IMR-90 (cell line): ENCODE measurements around the gene TMEM208. TPM values are rescaled to one million over a fixed set of nuclear protein-coding genes. Genes with fewer than 3 reads are reported as not detected.

Source experiments
- ATAC-seq: fragments of 200-7000 bp; cut with Tn5 transposase; 2 replicates; pipeline ENCODE4 v1.9.1; 2020; ENCODE audit warnings: low read depth, mild to moderate bottlenecking, moderate library complexity
- BruUV-seq: library from RNA; stranded (reverse); fragments of 400-500 nt; replicated peaks from 2 replicates; lab custom pipeline; 2021; lab: Mats Ljungman, UMichigan
- CTCF ChIA-PET: fragments of 300-600 bp; formaldehyde crosslinking; extraction: SDS; loops from one replicate; lab custom pipeline; 2021; ENCODE audit warnings: antibody characterized with exemption; lab: Yijun Ruan, JAX
- POLR2A ChIA-PET: fragments of 300-600 bp; sonication (Branson Sonifier 250); formaldehyde crosslinking; loops from one replicate; lab custom pipeline; 2022; ENCODE audit warnings: antibody characterized with exemption; ENCODE audit not compliant: unreplicated experiment; lab: Charles Lee
- DNase-seq: peaks from one replicate; pipeline ENCODE4 v3.0.0; 2013
- H2AFZ ChIP-seq: replicated peaks from 2 replicates; pipeline ENCODE3; 2013; ENCODE audit warnings: low read length, mild to moderate bottlenecking; ENCODE audit not compliant: poor library complexity
- H2AK5ac ChIP-seq: 2 replicates; pipeline ENCODE4 v1.6.1; 2013; ENCODE audit warnings: low read depth, low read length, inconsistent platforms
- H2AK9ac ChIP-seq: replicated peaks from 2 replicates; pipeline ENCODE3; 2013; ENCODE audit warnings: mild to moderate bottlenecking, low read depth, low read length, moderate library complexity; ENCODE audit not compliant: poor library complexity
- H2BK120ac ChIP-seq: 2 replicates; pipeline ENCODE4 v1.6.1; 2013; ENCODE audit warnings: low read depth, low read length, inconsistent platforms
- H2BK15ac ChIP-seq: 3 replicates; pipeline ENCODE4 v1.6.1; 2013; ENCODE audit warnings: low read depth, low read length, inconsistent platforms
- H2BK20ac ChIP-seq: 2 replicates; pipeline ENCODE4 v1.6.1; 2013; ENCODE audit warnings: low read depth, mild to moderate bottlenecking, inconsistent platforms, low read length, moderate library complexity
- H2BK5ac ChIP-seq: 2 replicates; pipeline ENCODE4 v1.6.1; 2013; ENCODE audit warnings: mild to moderate bottlenecking, low read depth, low read length, inconsistent platforms; ENCODE audit not compliant: poor library complexity, severe bottlenecking
- H3K14ac ChIP-seq: replicated peaks from 2 replicates; pipeline ENCODE4 v1.6.1; 2013; ENCODE audit warnings: low read depth, low read length, inconsistent platforms
- H3K18ac ChIP-seq: 2 replicates; pipeline ENCODE4 v1.6.1; 2013; ENCODE audit warnings: low read depth, low read length, control low read depth
- H3K23ac ChIP-seq: 2 replicates; pipeline ENCODE4 v1.6.1; 2013; ENCODE audit warnings: low read depth, low read length, inconsistent platforms
- H3K27ac ChIP-seq: 2 replicates; pipeline ENCODE4 v1.5.1; 2013; ENCODE audit warnings: mild to moderate bottlenecking, control low read depth, low read length; ENCODE audit not compliant: insufficient read depth
- H3K27me3 ChIP-seq: 2 replicates; pipeline ENCODE4 v1.6.1; 2013; ENCODE audit warnings: low read length; ENCODE audit not compliant: control insufficient read depth, insufficient read depth
- H3K36me3 ChIP-seq: 2 replicates; pipeline ENCODE4 v1.6.1; 2013; ENCODE audit warnings: low read length, mixed read lengths; ENCODE audit not compliant: control insufficient read depth, insufficient read depth
- H3K4ac ChIP-seq: 2 replicates; pipeline ENCODE4 v1.6.1; 2013; ENCODE audit warnings: low read depth, low read length, inconsistent platforms
- H3K4me1 ChIP-seq: 2 replicates; pipeline ENCODE4 v1.6.1; 2013; ENCODE audit warnings: low read length, mixed read lengths; ENCODE audit not compliant: control insufficient read depth, insufficient read depth
- H3K4me2 ChIP-seq: 2 replicates; pipeline ENCODE4 v1.6.1; 2013; ENCODE audit warnings: low read depth, mild to moderate bottlenecking, control low read depth, low read length, moderate library complexity
- H3K4me3 ChIP-seq: 2 replicates; pipeline ENCODE4 v1.5.1; 2013; ENCODE audit warnings: low read depth, mild to moderate bottlenecking, control low read depth, low read length, moderate library complexity; ENCODE audit not compliant: insufficient read depth
- H3K56ac ChIP-seq: 2 replicates; pipeline ENCODE4 v1.6.1; 2013; ENCODE audit warnings: low read length, inconsistent platforms; ENCODE audit not compliant: insufficient read depth; ENCODE audit errors: extremely low read depth
- H3K79me1 ChIP-seq, 2 experiments: 2 replicates each; pipeline ENCODE4 v1.6.1; 2013; ENCODE audit warnings: low read length in 2 of 2, inconsistent platforms in 1 of 2, low read depth in 1 of 2
- H3K9ac ChIP-seq: 2 replicates; pipeline ENCODE4 v1.6.1; 2013; ENCODE audit warnings: low read depth, low read length, control low read depth
- H3K9me1 ChIP-seq: 2 replicates; pipeline ENCODE4 v1.6.1; 2013; ENCODE audit warnings: low read length, inconsistent platforms; ENCODE audit not compliant: insufficient read depth
- H3K9me3 ChIP-seq: 2 replicates; pipeline ENCODE4 v1.6.1; 2013; ENCODE audit warnings: low read length; ENCODE audit not compliant: control insufficient read depth, insufficient read depth
- H4K20me1 ChIP-seq: 2 replicates; pipeline ENCODE4 v1.6.1; 2013; ENCODE audit warnings: low read length, inconsistent platforms; ENCODE audit not compliant: insufficient read depth
- H4K5ac ChIP-seq: 2 replicates; pipeline ENCODE4 v1.6.1; 2013; ENCODE audit warnings: mild to moderate bottlenecking, low read depth, low read length, control low read depth
- H4K8ac ChIP-seq, 2 experiments: 2 replicates each; pipeline ENCODE4 v1.6.1; 2013; ENCODE audit warnings: low read depth in 2 of 2, low read length in 2 of 2, control low read depth in 1 of 2, inconsistent platforms in 1 of 2
- H4K91ac ChIP-seq: 2 replicates; pipeline ENCODE4 v1.6.1; 2013; ENCODE audit warnings: low read depth, low read length, inconsistent platforms; ENCODE audit not compliant: insufficient read depth
- BHLHE40 ChIP-seq: fragments of 150-350 bp; IDR thresholded peaks from 2 replicates; pipeline ENCODE4 v1.6.1; 2016; ENCODE audit warnings: mild to moderate bottlenecking, low read depth, low read length
- CEBPB ChIP-seq: IDR thresholded peaks from 2 replicates; pipeline ENCODE4 v1.6.1; 2012; ENCODE audit warnings: low read depth, low read length, improper control_type of control experiment
- CHD1 ChIP-seq: IDR thresholded peaks from 2 replicates; pipeline ENCODE4 v1.6.1; 2012; ENCODE audit warnings: low read depth, low read length, improper control_type of control experiment
- FOS ChIP-seq: fragments of 150-350 bp; IDR thresholded peaks from 2 replicates; pipeline ENCODE4 v1.6.1; 2016; ENCODE audit warnings: low read depth, low read length
- MAFK ChIP-seq: IDR thresholded peaks from 2 replicates; pipeline ENCODE4 v1.6.1; 2012; ENCODE audit warnings: low read depth, low read length, improper control_type of control experiment
- MAZ ChIP-seq: IDR thresholded peaks from 2 replicates; pipeline ENCODE4 v1.6.1; 2012; ENCODE audit warnings: low read depth, mild to moderate bottlenecking, low read length, improper control_type of control experiment, moderate library complexity, borderline replicate concordance
- MXI1 ChIP-seq: IDR thresholded peaks from 2 replicates; pipeline ENCODE4 v1.6.1; 2012; ENCODE audit warnings: low read depth, mild to moderate bottlenecking, low read length, moderate library complexity, borderline replicate concordance
- NFE2L2 ChIP-seq: fragments of 150-350 bp; IDR thresholded peaks from 2 replicates; pipeline ENCODE4 v1.6.1; 2016; ENCODE audit warnings: low read depth, mild to moderate bottlenecking, low read length
- POLR2A ChIP-seq: IDR thresholded peaks from 2 replicates; pipeline ENCODE4 v1.6.1; 2012; ENCODE audit warnings: mild to moderate bottlenecking, low read depth, low read length
- RAD21 ChIP-seq: IDR thresholded peaks from 2 replicates; pipeline ENCODE4 v1.6.1; 2012; ENCODE audit warnings: low read length, improper control_type of control experiment
- RCOR1 ChIP-seq: IDR thresholded peaks from 2 replicates; pipeline ENCODE4 v1.6.1; 2012; ENCODE audit warnings: mild to moderate bottlenecking, low read length, improper control_type of control experiment; ENCODE audit not compliant: insufficient replicate concordance
- RFX5 ChIP-seq: IDR thresholded peaks from 2 replicates; pipeline ENCODE4 v1.8.0; 2012; ENCODE audit warnings: low read depth, mild to moderate bottlenecking, low read length, moderate library complexity
- SMC3 ChIP-seq: fragments of 150-350 bp; IDR thresholded peaks from 2 replicates; pipeline ENCODE4 v1.6.1; 2016; ENCODE audit warnings: low read depth, mild to moderate bottlenecking, antibody characterized with exemption, low read length, moderate library complexity
- WGBS, 2 experiments: methylation state at CpG; one replicate each; pipeline versions ENCODE4 v1.1.5 to v1.1.7; 2013; ENCODE audit warnings: missing lambda C conversion rate in 2 of 2; ENCODE audit not compliant: insufficient read length in 1 of 2; ENCODE audit errors: extremely low coverage in 2 of 2; 5-methylcytosine and 5-hydroxymethylcytosine counted together
- dilution Hi-C: fragments of 300-500 bp; cut with HindIII; formaldehyde crosslinking; loops from one replicate; pipeline ENCODE4 v1.14.3; 2018; ENCODE audit warnings: low sequenced_read_pairs; ENCODE audit not compliant: unreplicated experiment
- in situ Hi-C: fragments of 300-500 bp; cut with MboI; formaldehyde crosslinking; loops from 3 replicates; pipeline ENCODE4 v1.14.3; 2019; ENCODE audit warnings: low sequenced_read_pairs, inconsistent platforms, mixed read lengths
- intact Hi-C: fragments of 100-400 bp; cut with micrococcal nuclease; formaldehyde crosslinking; loops from 2 replicates; pipeline ENCODE4 v1.10.0; 2022
- polyA plus RNA-seq, 3 experiments: library from polyadenylated mRNA; depleted of rRNA; stranded (reverse); fragments of >200 nt; gene quantifications; 2 replicates each; pipeline ENCODE4 v1.2.3, GENCODE V29; 2012; ENCODE audit warnings: low replicate concordance in 1 of 3
- total RNA-seq: library from RNA; depleted of rRNA; stranded (reverse); fragments of >200 nt; gene quantifications from 2 replicates; pipeline ENCODE4 v1.2.3, GENCODE V29; 2012
- TF ChIP-seq, protein P1 (sequence below): fragments of 150-350 bp; IDR thresholded peaks from 2 replicates; pipeline ENCODE4 v1.6.1; 2017; ENCODE audit warnings: mild to moderate bottlenecking, antibody characterized with exemption, low read length, low read depth
- TF ChIP-seq, protein P2 (sequence below): conservative IDR thresholded peaks from 2 replicates; pipeline ENCODE4 v1.5.1; 2012; ENCODE audit warnings: mild to moderate bottlenecking, low read depth, low read length, improper control_type of control experiment
- TF ChIP-seq, protein P3 (sequence below): fragments of 150-350 bp; IDR thresholded peaks from 2 replicates; pipeline ENCODE4 v1.6.1; 2016; ENCODE audit warnings: low read depth, mild to moderate bottlenecking, low read length, moderate library complexity, borderline replicate concordance

The TMEM208 gene
- total and polyA plus RNA-seq, 2 of the 4 experiments (the other 2 are of a cell fraction) = 65.6 to 66.5 TPM

DNA sequence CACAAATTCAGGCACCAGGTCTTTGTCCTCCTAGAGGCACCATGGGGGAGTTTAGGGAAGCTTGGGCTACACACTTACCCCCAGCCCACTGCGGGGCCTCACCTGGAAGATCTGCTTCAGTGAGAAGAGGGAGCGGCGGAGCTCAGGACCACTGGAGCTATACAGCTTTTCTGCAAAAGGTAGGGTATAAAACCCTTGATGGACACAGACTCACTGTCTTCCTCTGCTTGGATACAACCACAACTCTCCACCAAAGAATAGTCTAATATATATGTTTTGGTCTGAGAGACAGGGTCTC, 11.3 kb downstream of the TMEM208 start:
- Histone ChIP-seq H2BK120ac (no peak overlapping the region), H2AFZ (no peak overlapping the region), H3K4me2 (no peak overlapping the region), H4K91ac (no peak overlapping the region), H3K27ac (no peak overlapping the region), H3K36me3 (peaks cover 50% of the 10 kb centered on the region), H2BK5ac (no peak overlapping the region), H3K23ac (no peak overlapping the region), H2BK15ac (no peak overlapping the region), H4K5ac (no peak overlapping the region), H3K4ac (no peak overlapping the region), H3K79me1 (peaks cover 30 to 70% of the 10 kb centered on the region in 2 experiments; a peak in 3 of 4 replicates), H2AK5ac (no peak overlapping the region), H2AK9ac (no peak overlapping the region), H3K4me1 (peaks cover 21% of the 10 kb centered on the region), H4K8ac (no peak overlapping the region), H3K9ac (no peak overlapping the region), H3K9me3 (no peaks in the 10 kb centered on the region), H2BK20ac (no peak overlapping the region), H3K27me3 (no peaks in the 10 kb centered on the region), H4K20me1 (no peaks in the 10 kb centered on the region; the same call in 1 of the 2 replicates), H3K56ac (no peak overlapping the region), H3K4me3 (no peak overlapping the region), H3K14ac (no peak overlapping the region), H3K18ac (no peak overlapping the region), H3K9me1 (peaks cover 26% of the 10 kb centered on the region)
- POLR2A ChIA-PET = no interaction called here
- CTCF ChIA-PET = no interaction called here
- no peak for ATAC-seq
- BruUV-seq = no TSS peak
- no peak for DNase-seq
- in situ Hi-C loops = no loop called here
- intact Hi-C loops = no loop called here
- dilution Hi-C loops = no loop called here
- TF ChIP-seq POLR2A = no peak
- TF ChIP-seq MAFK = no peak
- TF ChIP-seq, protein P1, sequence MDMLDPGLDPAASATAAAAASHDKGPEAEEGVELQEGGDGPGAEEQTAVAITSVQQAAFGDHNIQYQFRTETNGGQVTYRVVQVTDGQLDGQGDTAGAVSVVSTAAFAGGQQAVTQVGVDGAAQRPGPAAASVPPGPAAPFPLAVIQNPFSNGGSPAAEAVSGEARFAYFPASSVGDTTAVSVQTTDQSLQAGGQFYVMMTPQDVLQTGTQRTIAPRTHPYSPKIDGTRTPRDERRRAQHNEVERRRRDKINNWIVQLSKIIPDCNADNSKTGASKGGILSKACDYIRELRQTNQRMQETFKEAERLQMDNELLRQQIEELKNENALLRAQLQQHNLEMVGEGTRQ = no peak
- TF ChIP-seq, protein P2, sequence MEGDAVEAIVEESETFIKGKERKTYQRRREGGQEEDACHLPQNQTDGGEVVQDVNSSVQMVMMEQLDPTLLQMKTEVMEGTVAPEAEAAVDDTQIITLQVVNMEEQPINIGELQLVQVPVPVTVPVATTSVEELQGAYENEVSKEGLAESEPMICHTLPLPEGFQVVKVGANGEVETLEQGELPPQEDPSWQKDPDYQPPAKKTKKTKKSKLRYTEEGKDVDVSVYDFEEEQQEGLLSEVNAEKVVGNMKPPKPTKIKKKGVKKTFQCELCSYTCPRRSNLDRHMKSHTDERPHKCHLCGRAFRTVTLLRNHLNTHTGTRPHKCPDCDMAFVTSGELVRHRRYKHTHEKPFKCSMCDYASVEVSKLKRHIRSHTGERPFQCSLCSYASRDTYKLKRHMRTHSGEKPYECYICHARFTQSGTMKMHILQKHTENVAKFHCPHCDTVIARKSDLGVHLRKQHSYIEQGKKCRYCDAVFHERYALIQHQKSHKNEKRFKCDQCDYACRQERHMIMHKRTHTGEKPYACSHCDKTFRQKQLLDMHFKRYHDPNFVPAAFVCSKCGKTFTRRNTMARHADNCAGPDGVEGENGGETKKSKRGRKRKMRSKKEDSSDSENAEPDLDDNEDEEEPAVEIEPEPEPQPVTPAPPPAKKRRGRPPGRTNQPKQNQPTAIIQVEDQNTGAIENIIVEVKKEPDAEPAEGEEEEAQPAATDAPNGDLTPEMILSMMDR = no peak
- TF ChIP-seq, protein P3, sequence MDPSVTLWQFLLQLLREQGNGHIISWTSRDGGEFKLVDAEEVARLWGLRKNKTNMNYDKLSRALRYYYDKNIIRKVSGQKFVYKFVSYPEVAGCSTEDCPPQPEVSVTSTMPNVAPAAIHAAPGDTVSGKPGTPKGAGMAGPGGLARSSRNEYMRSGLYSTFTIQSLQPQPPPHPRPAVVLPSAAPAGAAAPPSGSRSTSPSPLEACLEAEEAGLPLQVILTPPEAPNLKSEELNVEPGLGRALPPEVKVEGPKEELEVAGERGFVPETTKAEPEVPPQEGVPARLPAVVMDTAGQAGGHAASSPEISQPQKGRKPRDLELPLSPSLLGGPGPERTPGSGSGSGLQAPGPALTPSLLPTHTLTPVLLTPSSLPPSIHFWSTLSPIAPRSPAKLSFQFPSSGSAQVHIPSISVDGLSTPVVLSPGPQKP = no peak
- TF ChIP-seq FOS = no peak
- TF ChIP-seq RFX5 = no peak
- no peak for TF ChIP-seq SMC3
- TF ChIP-seq CHD1 = no peak
- TF ChIP-seq MXI1 = no peak
- no peak for TF ChIP-seq BHLHE40
- TF ChIP-seq CEBPB = no peak
- TF ChIP-seq RCOR1 = no peak
- TF ChIP-seq MAZ = no peak
- no peak for TF ChIP-seq NFE2L2
- no peak for TF ChIP-seq RAD21
- WGBS, 2 experiments = no CpG with 5 or more reads among the region's 3 CpGs
